GM23338 (cell line): ENCODE results near the gene AURKAIP1. TPM values are rescaled to one million over a fixed set of nuclear protein-coding genes. Genes with fewer than 3 reads are reported as not detected.

Source experiments
- ATAC-seq: fragments of 200-7000 bp; cut with Tn5 transposase; 3 replicates; pipeline ENCODE4 v1.9.1; 2020
- DNase-seq: peaks from one replicate; pipeline ENCODE4 v3.0.0-alpha.2; 2015; ENCODE audit warnings: low spot score
- H2AFZ ChIP-seq: fragments of 200-600 bp; sonication (generic); 2 replicates; pipeline ENCODE4 v1.8.0; 2016; ENCODE audit warnings: antibody characterized with exemption, mild to moderate bottlenecking, moderate library complexity
- H3F3A ChIP-seq: fragments of 200-600 bp; sonication (generic); replicated peaks from 2 replicates; pipeline ENCODE4 v1.8.0; 2017; ENCODE audit warnings: antibody characterized with exemption, mixed run types, low read depth
- H3K27ac ChIP-seq: fragments of 200-600 bp; sonication (generic); 2 replicates; pipeline ENCODE4 v1.6.1; 2016; ENCODE audit warnings: low read depth
- H3K27me3 ChIP-seq: fragments of 200-600 bp; sonication (generic); 2 replicates; pipeline ENCODE4 v1.8.0; 2016; ENCODE audit warnings: mild to moderate bottlenecking, mixed run types, moderate library complexity; ENCODE audit not compliant: insufficient read depth
- H3K36me3 ChIP-seq: fragments of 200-600 bp; sonication (generic); 2 replicates; pipeline ENCODE4 v1.8.0; 2016; ENCODE audit warnings: mild to moderate bottlenecking; ENCODE audit not compliant: insufficient read depth
- H3K4me1 ChIP-seq: fragments of 200-600 bp; sonication (generic); 2 replicates; pipeline ENCODE4 v1.8.0; 2016; ENCODE audit warnings: mild to moderate bottlenecking, moderate library complexity; ENCODE audit not compliant: insufficient read depth
- H3K4me2 ChIP-seq: fragments of 200-600 bp; sonication (generic); 2 replicates; pipeline ENCODE4 v1.7.1; 2017; ENCODE audit warnings: mixed run types
- H3K4me3 ChIP-seq: fragments of 200-600 bp; sonication (generic); 2 replicates; pipeline ENCODE4 v1.6.1; 2016; ENCODE audit warnings: mixed run types
- H3K79me2 ChIP-seq: fragments of 200-600 bp; sonication (generic); replicated peaks from 2 replicates; pipeline ENCODE4 v1.8.0; 2017; ENCODE audit warnings: mild to moderate bottlenecking; ENCODE audit not compliant: insufficient read depth
- H3K9me2 ChIP-seq: fragments of 200-600 bp; sonication (generic); 2 replicates; pipeline ENCODE4 v1.8.0; 2017; ENCODE audit not compliant: insufficient read depth
- H4K20me1 ChIP-seq: fragments of 200-600 bp; sonication (generic); replicated peaks from 2 replicates; pipeline ENCODE4 v1.8.0; 2017; ENCODE audit warnings: mild to moderate bottlenecking; ENCODE audit not compliant: insufficient read depth
- H3K27ac Mint-ChIP-seq: 2 replicates; pipeline ENCODE4 v1.8.0; 2020; ENCODE audit warnings: inconsistent platforms, mild to moderate bottlenecking, moderate library complexity, mixed read lengths
- H3K27me3 Mint-ChIP-seq: 3 replicates; pipeline ENCODE4 v1.8.0; 2022; ENCODE audit warnings: low read depth, mild to moderate bottlenecking, moderate library complexity, mixed read lengths, inconsistent platforms; ENCODE audit not compliant: insufficient read depth, poor library complexity
- H3K36me3 Mint-ChIP-seq: 3 replicates; pipeline ENCODE4 v1.8.0; 2021; ENCODE audit warnings: low read depth, mild to moderate bottlenecking, inconsistent platforms, moderate library complexity, mixed read lengths
- H3K4me1 Mint-ChIP-seq: 3 replicates; pipeline ENCODE4 v1.8.0; 2020; ENCODE audit warnings: mild to moderate bottlenecking, inconsistent platforms, mixed read lengths
- H3K4me3 Mint-ChIP-seq: 3 replicates; pipeline ENCODE4 v1.8.0; 2021; ENCODE audit warnings: moderate library complexity, mild to moderate bottlenecking, inconsistent platforms, mixed read lengths
- H3K9me3 Mint-ChIP-seq: 3 replicates; pipeline ENCODE4 v1.8.0; 2020; ENCODE audit warnings: moderate library complexity, mild to moderate bottlenecking, inconsistent platforms, mixed read lengths
- CREB1 ChIP-seq: fragments of 250-450 bp; sonication (Bioruptor Pico); IDR thresholded peaks from 2 replicates; pipeline ENCODE4 v1.5.0; 2020; ENCODE audit warnings: low read depth, mild to moderate bottlenecking, moderate library complexity
- EZH2 ChIP-seq: fragments of 200-600 bp; sonication (generic); IDR thresholded peaks from one replicate; pipeline ENCODE4 v1.8.0; 2017; ENCODE audit warnings: antibody characterized with exemption, mild to moderate bottlenecking, low read depth; ENCODE audit not compliant: unreplicated experiment
- EZH2phosphoT487 ChIP-seq: fragments of 200-600 bp; sonication (generic); IDR thresholded peaks from one replicate; pipeline ENCODE4 v1.8.1; 2018; ENCODE audit warnings: antibody characterized with exemption; ENCODE audit not compliant: unreplicated experiment
- JUNB ChIP-seq: IDR thresholded peaks from one replicate; pipeline ENCODE4 v1.6.1; 2016; ENCODE audit warnings: antibody characterized with exemption; ENCODE audit not compliant: unreplicated experiment
- NANOG ChIP-seq: IDR thresholded peaks from 2 replicates; pipeline ENCODE4 v1.6.1; 2016; ENCODE audit warnings: antibody characterized with exemption, borderline replicate concordance
- POLR2AphosphoS5 ChIP-seq: IDR thresholded peaks from 2 replicates; pipeline ENCODE4 v1.6.1; 2016; ENCODE audit warnings: antibody characterized with exemption, low read depth
- STAT1 ChIP-seq: IDR thresholded peaks from one replicate; pipeline ENCODE4 v1.6.1; 2016; ENCODE audit warnings: antibody characterized with exemption; ENCODE audit not compliant: unreplicated experiment
- ZNF114 ChIP-seq: fragments of 250-450 bp; sonication (Bioruptor Pico); IDR thresholded peaks from 2 replicates; pipeline ENCODE4 v1.5.0; 2020; ENCODE audit warnings: mild to moderate bottlenecking, moderate library complexity
- ZNF331 ChIP-seq: fragments of 250-450 bp; sonication (Bioruptor Pico); IDR thresholded peaks from 2 replicates; pipeline ENCODE4 v1.5.0; 2020; ENCODE audit warnings: low read depth, mild to moderate bottlenecking, moderate library complexity
- polyA plus RNA-seq: library from polyadenylated mRNA; unstranded; fragments of >200 nt; fragmentation: Nextera tagmentation; extraction: Ambion mirVana; gene quantifications from 2 replicates; pipeline ENCODE4 v1.2.1, GENCODE V29; 2016
- total RNA-seq: library from RNA; depleted of rRNA; stranded (reverse); fragments of >200 nt; shearing (Covaris generic); gene quantifications from 2 replicates; pipeline ENCODE4 v1.2.3, GENCODE V29; 2014
- TF ChIP-seq, protein P1 (sequence below), 2 experiments: fragments of 200-600 bp in 1 of 2; sonication (generic) in 1 of 2; conservative IDR thresholded peaks; 2 replicates each; pipeline versions ENCODE4 v1.5.1 to v1.6.1; 2016 to 2017; ENCODE audit warnings: antibody characterized with exemption in 2 of 2, low read depth in 2 of 2, mild to moderate bottlenecking in 2 of 2, moderate library complexity in 1 of 2
- TF ChIP-seq, protein P2 (sequence below): IDR thresholded peaks from 2 replicates; pipeline ENCODE4 v1.6.1; 2016; ENCODE audit warnings: antibody characterized with exemption
- TF ChIP-seq, protein P3 (sequence below): IDR thresholded peaks from one replicate; pipeline ENCODE4 v1.6.1; 2018; ENCODE audit warnings: antibody characterized with exemption; ENCODE audit not compliant: unreplicated experiment
- TF ChIP-seq, protein P4 (sequence below): fragments of 250-450 bp; sonication (Bioruptor Pico); IDR thresholded peaks from 2 replicates; pipeline ENCODE4 v1.5.0; 2020; ENCODE audit warnings: mild to moderate bottlenecking, moderate library complexity

Gene AURKAIP1
- total and polyA plus RNA-seq, 2 experiments from 2014 or later = 167 to 355 TPM

DNA sequence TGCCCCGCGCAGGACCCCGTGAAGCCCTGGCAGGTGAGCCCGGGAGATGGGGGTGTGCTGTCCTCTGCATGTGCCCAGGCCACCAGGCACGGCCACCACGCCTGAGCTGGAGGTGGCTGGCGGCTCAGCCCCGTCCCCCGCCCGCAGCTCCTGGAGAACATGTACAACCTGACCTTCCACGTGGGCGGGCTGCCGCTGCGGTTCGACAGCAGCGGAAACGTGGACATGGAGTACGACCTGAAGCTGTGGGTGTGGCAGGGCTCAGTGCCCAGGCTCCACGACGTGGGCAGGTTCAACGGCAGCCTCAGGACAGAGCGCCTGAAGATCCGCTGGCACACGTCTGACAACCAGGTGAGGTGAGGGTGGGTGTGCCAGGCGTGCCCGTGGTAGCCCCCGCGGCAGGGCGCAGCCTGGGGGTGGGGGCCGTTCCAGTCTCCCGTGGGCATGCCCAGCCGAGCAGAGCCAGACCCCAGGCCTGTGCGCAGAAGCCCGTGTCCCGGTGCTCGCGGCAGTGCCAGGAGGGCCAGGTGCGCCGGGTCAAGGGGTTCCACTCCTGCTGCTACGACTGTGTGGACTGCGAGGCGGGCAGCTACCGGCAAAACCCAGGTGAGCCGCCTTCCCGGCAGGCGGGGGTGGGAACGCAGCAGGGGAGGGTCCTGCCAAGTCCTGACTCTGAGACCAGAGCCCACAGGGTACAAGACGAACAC, 42.1 kb downstream of the AURKAIP1 start:
- no peak overlapping the region for H3K4me3 Mint-ChIP-seq
- H3K36me3 Mint-ChIP-seq = peaks cover 5% of the 10 kb centered on the region; the same call in 2 of the 3 replicates
- peaks cover 18% of the 10 kb centered on the region; the same call in 1 of the 2 replicates for H3F3A ChIP-seq
- no peak overlapping the region for H3K4me3 ChIP-seq
- no peaks in the 10 kb centered on the region for H3K27me3 ChIP-seq
- H3K4me2 ChIP-seq = no peak overlapping the region
- no peaks in the 10 kb centered on the region for H4K20me1 ChIP-seq
- H3K27ac ChIP-seq = no peak overlapping the region
- no peaks in the 10 kb centered on the region for H3K4me1 Mint-ChIP-seq
- no peaks in the 10 kb centered on the region for H3K9me2 ChIP-seq
- TF ChIP-seq EZH2phosphoT487 (no peak), JUNB (no peak), CREB1 (CRISPR knock-in tag) (no peak), ZNF331 (CRISPR knock-in tag) (no peak), ZNF114 (no peak), POLR2AphosphoS5 (no peak; the same call in 1 of the 2 replicates), NANOG (no peak), STAT1 (no peak), EZH2 (no peak)
- TF ChIP-seq, protein P1, sequence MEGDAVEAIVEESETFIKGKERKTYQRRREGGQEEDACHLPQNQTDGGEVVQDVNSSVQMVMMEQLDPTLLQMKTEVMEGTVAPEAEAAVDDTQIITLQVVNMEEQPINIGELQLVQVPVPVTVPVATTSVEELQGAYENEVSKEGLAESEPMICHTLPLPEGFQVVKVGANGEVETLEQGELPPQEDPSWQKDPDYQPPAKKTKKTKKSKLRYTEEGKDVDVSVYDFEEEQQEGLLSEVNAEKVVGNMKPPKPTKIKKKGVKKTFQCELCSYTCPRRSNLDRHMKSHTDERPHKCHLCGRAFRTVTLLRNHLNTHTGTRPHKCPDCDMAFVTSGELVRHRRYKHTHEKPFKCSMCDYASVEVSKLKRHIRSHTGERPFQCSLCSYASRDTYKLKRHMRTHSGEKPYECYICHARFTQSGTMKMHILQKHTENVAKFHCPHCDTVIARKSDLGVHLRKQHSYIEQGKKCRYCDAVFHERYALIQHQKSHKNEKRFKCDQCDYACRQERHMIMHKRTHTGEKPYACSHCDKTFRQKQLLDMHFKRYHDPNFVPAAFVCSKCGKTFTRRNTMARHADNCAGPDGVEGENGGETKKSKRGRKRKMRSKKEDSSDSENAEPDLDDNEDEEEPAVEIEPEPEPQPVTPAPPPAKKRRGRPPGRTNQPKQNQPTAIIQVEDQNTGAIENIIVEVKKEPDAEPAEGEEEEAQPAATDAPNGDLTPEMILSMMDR (conservative IDR thresholded peaks at IDR 0.05; ENCODE audit: low read depth in 2 of 2) = no peak
- TF ChIP-seq, protein P2, sequence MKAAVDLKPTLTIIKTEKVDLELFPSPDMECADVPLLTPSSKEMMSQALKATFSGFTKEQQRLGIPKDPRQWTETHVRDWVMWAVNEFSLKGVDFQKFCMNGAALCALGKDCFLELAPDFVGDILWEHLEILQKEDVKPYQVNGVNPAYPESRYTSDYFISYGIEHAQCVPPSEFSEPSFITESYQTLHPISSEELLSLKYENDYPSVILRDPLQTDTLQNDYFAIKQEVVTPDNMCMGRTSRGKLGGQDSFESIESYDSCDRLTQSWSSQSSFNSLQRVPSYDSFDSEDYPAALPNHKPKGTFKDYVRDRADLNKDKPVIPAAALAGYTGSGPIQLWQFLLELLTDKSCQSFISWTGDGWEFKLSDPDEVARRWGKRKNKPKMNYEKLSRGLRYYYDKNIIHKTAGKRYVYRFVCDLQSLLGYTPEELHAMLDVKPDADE = no peak
- TF ChIP-seq, protein P3, sequence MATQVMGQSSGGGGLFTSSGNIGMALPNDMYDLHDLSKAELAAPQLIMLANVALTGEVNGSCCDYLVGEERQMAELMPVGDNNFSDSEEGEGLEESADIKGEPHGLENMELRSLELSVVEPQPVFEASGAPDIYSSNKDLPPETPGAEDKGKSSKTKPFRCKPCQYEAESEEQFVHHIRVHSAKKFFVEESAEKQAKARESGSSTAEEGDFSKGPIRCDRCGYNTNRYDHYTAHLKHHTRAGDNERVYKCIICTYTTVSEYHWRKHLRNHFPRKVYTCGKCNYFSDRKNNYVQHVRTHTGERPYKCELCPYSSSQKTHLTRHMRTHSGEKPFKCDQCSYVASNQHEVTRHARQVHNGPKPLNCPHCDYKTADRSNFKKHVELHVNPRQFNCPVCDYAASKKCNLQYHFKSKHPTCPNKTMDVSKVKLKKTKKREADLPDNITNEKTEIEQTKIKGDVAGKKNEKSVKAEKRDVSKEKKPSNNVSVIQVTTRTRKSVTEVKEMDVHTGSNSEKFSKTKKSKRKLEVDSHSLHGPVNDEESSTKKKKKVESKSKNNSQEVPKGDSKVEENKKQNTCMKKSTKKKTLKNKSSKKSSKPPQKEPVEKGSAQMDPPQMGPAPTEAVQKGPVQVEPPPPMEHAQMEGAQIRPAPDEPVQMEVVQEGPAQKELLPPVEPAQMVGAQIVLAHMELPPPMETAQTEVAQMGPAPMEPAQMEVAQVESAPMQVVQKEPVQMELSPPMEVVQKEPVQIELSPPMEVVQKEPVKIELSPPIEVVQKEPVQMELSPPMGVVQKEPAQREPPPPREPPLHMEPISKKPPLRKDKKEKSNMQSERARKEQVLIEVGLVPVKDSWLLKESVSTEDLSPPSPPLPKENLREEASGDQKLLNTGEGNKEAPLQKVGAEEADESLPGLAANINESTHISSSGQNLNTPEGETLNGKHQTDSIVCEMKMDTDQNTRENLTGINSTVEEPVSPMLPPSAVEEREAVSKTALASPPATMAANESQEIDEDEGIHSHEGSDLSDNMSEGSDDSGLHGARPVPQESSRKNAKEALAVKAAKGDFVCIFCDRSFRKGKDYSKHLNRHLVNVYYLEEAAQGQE = no peak
- TF ChIP-seq, protein P4, sequence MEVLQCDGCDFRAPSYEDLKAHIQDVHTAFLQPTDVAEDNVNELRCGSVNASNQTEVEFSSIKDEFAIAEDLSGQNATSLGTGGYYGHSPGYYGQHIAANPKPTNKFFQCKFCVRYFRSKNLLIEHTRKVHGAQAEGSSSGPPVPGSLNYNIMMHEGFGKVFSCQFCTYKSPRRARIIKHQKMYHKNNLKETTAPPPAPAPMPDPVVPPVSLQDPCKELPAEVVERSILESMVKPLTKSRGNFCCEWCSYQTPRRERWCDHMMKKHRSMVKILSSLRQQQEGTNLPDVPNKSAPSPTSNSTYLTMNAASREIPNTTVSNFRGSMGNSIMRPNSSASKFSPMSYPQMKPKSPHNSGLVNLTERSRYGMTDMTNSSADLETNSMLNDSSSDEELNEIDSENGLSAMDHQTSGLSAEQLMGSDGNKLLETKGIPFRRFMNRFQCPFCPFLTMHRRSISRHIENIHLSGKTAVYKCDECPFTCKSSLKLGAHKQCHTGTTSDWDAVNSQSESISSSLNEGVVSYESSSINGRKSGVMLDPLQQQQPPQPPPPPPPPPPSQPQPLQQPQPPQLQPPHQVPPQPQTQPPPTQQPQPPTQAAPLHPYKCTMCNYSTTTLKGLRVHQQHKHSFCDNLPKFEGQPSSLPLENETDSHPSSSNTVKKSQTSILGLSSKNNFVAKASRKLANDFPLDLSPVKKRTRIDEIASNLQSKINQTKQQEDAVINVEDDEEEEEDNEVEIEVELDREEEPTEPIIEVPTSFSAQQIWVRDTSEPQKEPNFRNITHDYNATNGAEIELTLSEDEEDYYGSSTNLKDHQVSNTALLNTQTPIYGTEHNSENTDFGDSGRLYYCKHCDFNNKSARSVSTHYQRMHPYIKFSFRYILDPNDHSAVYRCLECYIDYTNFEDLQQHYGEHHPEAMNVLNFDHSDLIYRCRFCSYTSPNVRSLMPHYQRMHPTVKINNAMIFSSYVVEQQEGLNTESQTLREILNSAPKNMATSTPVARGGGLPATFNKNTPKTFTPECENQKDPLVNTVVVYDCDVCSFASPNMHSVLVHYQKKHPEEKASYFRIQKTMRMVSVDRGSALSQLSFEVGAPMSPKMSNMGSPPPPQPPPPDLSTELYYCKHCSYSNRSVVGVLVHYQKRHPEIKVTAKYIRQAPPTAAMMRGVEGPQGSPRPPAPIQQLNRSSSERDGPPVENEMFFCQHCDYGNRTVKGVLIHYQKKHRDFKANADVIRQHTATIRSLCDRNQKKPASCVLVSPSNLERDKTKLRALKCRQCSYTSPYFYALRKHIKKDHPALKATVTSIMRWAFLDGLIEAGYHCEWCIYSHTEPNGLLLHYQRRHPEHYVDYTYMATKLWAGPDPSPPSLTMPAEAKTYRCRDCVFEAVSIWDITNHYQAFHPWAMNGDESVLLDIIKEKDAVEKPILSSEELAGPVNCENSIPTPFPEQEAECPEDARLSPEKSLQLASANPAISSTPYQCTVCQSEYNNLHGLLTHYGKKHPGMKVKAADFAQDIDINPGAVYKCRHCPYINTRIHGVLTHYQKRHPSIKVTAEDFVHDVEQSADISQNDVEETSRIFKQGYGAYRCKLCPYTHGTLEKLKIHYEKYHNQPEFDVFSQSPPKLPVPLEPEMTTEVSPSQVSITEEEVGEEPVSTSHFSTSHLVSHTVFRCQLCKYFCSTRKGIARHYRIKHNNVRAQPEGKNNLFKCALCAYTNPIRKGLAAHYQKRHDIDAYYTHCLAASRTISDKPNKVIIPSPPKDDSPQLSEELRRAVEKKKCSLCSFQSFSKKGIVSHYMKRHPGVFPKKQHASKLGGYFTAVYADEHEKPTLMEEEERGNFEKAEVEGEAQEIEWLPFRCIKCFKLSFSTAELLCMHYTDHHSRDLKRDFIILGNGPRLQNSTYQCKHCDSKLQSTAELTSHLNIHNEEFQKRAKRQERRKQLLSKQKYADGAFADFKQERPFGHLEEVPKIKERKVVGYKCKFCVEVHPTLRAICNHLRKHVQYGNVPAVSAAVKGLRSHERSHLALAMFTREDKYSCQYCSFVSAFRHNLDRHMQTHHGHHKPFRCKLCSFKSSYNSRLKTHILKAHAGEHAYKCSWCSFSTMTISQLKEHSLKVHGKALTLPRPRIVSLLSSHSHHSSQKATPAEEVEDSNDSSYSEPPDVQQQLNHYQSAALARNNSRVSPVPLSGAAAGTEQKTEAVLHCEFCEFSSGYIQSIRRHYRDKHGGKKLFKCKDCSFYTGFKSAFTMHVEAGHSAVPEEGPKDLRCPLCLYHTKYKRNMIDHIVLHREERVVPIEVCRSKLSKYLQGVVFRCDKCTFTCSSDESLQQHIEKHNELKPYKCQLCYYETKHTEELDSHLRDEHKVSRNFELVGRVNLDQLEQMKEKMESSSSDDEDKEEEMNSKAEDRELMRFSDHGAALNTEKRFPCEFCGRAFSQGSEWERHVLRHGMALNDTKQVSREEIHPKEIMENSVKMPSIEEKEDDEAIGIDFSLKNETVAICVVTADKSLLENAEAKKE (CRISPR knock-in tag) = no peak
- ATAC-seq = no peak
- no peaks in the 10 kb centered on the region for H3K9me3 Mint-ChIP-seq
- DNase-seq = no peak
- H3K27ac Mint-ChIP-seq = no peak overlapping the region
- H3K36me3 ChIP-seq = no peaks in the 10 kb centered on the region
- peaks cover 10% of the 10 kb centered on the region for H3K27me3 Mint-ChIP-seq
- H3K4me1 ChIP-seq = no peaks in the 10 kb centered on the region
- H2AFZ ChIP-seq = no peak overlapping the region
- H3K79me2 ChIP-seq = no peaks in the 10 kb centered on the region
